Measurements from ENCODE around the gene CFAP74.
"Not testable (repeated sequence)": the region's sequence is repeated elsewhere in the genome, so short reads cannot be mapped to it uniquely, and the experiment has no call there.

The CFAP74 gene

GRCh38 chr1:1980467-1981141 is 23.0 kb downstream of the CFAP74 start:
- Histone ChIP-seq H3K9ac (ENCODE audit: low read depth, low read length, poor library complexity, severe bottlenecking) (no peak overlapping the region), H3K79me2 (ENCODE audit: insufficient read depth, low read length) (no peaks in the 10 kb centered on the region), H3K9me2 (replicated peaks; ENCODE audit: low read depth, low read length) (no peaks in the 10 kb centered on the region), H3F3A (ENCODE audit: low read depth) (no peaks in the 10 kb centered on the region), H3K9me3 (ENCODE audit: insufficient read depth, low read depth, low read length) (no peaks in the 10 kb centered on the region; the same call in 1 of the 2 replicates), H2AFZ (ENCODE audit: low read length) (no peak overlapping the region), H3K4me1 (ENCODE audit: insufficient read depth, low read length, poor library complexity, severe bottlenecking) (no peaks in the 10 kb centered on the region), H3K4me3 (ENCODE audit: low read length, poor library complexity, severe bottlenecking) (no peak overlapping the region), H3K36me3 (ENCODE audit: insufficient read depth, low read length) (no peaks in the 10 kb centered on the region), H3K27me3 (ENCODE audit: insufficient read depth, low read length, poor library complexity, severe bottlenecking) (no peaks in the 10 kb centered on the region), H4K20me1 (ENCODE audit: insufficient read depth, low read length, poor library complexity, severe bottlenecking) (no peaks in the 10 kb centered on the region), H3K4me2 (ENCODE audit: low read depth, low read length, poor library complexity, severe bottlenecking) (no peak overlapping the region)
- TF ChIP-seq EZH2phosphoT487 (IDR thresholded peaks at IDR 0.05; ENCODE audit: borderline replicate concordance) (no peak), CTCF (conservative IDR thresholded peaks at IDR 0.05; ENCODE audit: low read length) (no peak)

- Histone ChIP-seq H2AFZ (ENCODE audit: low read length) (no peak overlapping the region), H3K79me2 (ENCODE audit: insufficient read depth, low read length) (no peaks in the 10 kb centered on the region), H3K4me3 (ENCODE audit: low read length, poor library complexity, severe bottlenecking) (no peak overlapping the region), H3K9me2 (replicated peaks; ENCODE audit: low read depth, low read length) (no peaks in the 10 kb centered on the region), H3K4me1 (ENCODE audit: insufficient read depth, low read length, poor library complexity, severe bottlenecking) (no peaks in the 10 kb centered on the region), H4K20me1 (ENCODE audit: insufficient read depth, low read length, poor library complexity, severe bottlenecking) (no peaks in the 10 kb centered on the region), H3K27me3 (ENCODE audit: insufficient read depth, low read length, poor library complexity, severe bottlenecking) (no peaks in the 10 kb centered on the region), H3K36me3 (ENCODE audit: insufficient read depth, low read length) (no peaks in the 10 kb centered on the region), H3K9me3 (ENCODE audit: insufficient read depth, low read depth, low read length) (no peaks in the 10 kb centered on the region; the same call in 1 of the 2 replicates), H3K9ac (ENCODE audit: low read depth, low read length, poor library complexity, severe bottlenecking) (no peak overlapping the region), H3K4me2 (ENCODE audit: low read depth, low read length, poor library complexity, severe bottlenecking) (no peak overlapping the region), H3F3A (ENCODE audit: low read depth) (no peaks in the 10 kb centered on the region)
- TF ChIP-seq CTCF (conservative IDR thresholded peaks at IDR 0.05; ENCODE audit: low read length) (no peak), EZH2phosphoT487 (IDR thresholded peaks at IDR 0.05; ENCODE audit: borderline replicate concordance) (no peak)
Observed at GRCh38 chr1:1979482-1980165, 24.0 kb downstream of the CFAP74 start.

GRCh38 chr1:1978690-1979481 is 24.7 kb downstream of the CFAP74 start:
- not testable (repeated sequence) for H2AFZ ChIP-seq (ENCODE audit: low read length); H3K9me3 ChIP-seq (ENCODE audit: insufficient read depth, low read depth, low read length); H3F3A ChIP-seq (ENCODE audit: low read depth); H3K36me3 ChIP-seq (ENCODE audit: insufficient read depth, low read length); H3K79me2 ChIP-seq (ENCODE audit: insufficient read depth, low read length); H3K4me1 ChIP-seq (ENCODE audit: insufficient read depth, low read length, poor library complexity, severe bottlenecking); H3K27me3 ChIP-seq (ENCODE audit: insufficient read depth, low read length, poor library complexity, severe bottlenecking); H3K4me3 ChIP-seq (ENCODE audit: low read length, poor library complexity, severe bottlenecking); H3K9me2 ChIP-seq (replicated peaks; ENCODE audit: low read depth, low read length); H3K4me2 ChIP-seq (ENCODE audit: low read depth, low read length, poor library complexity, severe bottlenecking); H4K20me1 ChIP-seq (ENCODE audit: insufficient read depth, low read length, poor library complexity, severe bottlenecking); H3K9ac ChIP-seq (ENCODE audit: low read depth, low read length, poor library complexity, severe bottlenecking)
